Neutrophil (primary cell): ENCODE measurements around the gene MRPS30.

ENCODE experiments used
- H3K27ac ChIP-seq: fragments of 200-600 bp; sonication (generic); 2 replicates; pipeline ENCODE4 v1.5.1; 2016; ENCODE audit warnings: mild to moderate bottlenecking, moderate library complexity
- H3K27me3 ChIP-seq: fragments of 200-600 bp; sonication (generic); 2 replicates; pipeline ENCODE4 v1.6.0; 2016; ENCODE audit warnings: mild to moderate bottlenecking
- H3K36me3 ChIP-seq: fragments of 200-600 bp; sonication (generic); 2 replicates; pipeline ENCODE4 v1.5.1; 2017
- H3K4me1 ChIP-seq, 2 experiments: fragments of 200-600 bp in 1 of 2; sonication (generic) in 1 of 2; 1 replicate in 1 of 2; 2 replicates in 1 of 2; pipeline versions ENCODE4 v1.5.1 to v1.6.1; 2013 to 2016; ENCODE audit warnings: low read depth in 1 of 2, low read length in 1 of 2, mild to moderate bottlenecking in 1 of 2, moderate library complexity in 1 of 2; ENCODE audit not compliant: control insufficient read depth in 1 of 2, insufficient read depth in 1 of 2
- H3K4me3 ChIP-seq, 2 experiments: fragments of 200-600 bp in 1 of 2; sonication (generic) in 1 of 2; 1 replicate in 1 of 2; 2 replicates in 1 of 2; pipeline ENCODE4 v1.5.1; 2013 to 2016; ENCODE audit warnings: low read depth in 1 of 2, low read length in 1 of 2, mild to moderate bottlenecking in 1 of 2, moderate library complexity in 1 of 2
- H3K9me3 ChIP-seq: fragments of 200-600 bp; sonication (generic); 2 replicates; pipeline ENCODE4 v1.5.1; 2016
- TF ChIP-seq, protein P1 (sequence below): fragments of 200-600 bp; sonication (generic); IDR thresholded peaks from 2 replicates; pipeline ENCODE4 v1.5.1; 2016; ENCODE audit warnings: antibody characterized with exemption

MRPS30 gene

DNA sequence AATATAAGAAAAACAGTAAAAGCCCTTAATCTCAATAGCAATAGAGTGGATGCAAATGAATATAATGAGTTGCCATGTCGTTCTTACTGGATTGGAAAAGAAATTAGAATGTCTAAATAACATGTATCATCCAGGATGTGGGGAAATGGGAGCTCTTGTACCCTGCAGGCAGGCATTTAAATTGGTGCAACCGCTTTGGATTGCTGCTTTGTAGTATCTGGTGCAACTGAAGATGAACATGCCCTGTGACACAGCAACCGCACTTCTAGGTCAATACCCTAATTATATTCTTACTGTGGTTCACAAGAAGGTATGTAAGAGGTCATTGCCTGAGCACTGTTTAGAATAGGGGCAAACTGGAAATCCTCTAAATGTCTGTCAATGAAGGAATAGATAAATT, 18.9 kb downstream of the MRPS30 start:
- Histone ChIP-seq H3K27ac (no peak overlapping the region), H3K4me3 (no peak overlapping the region), H3K27me3 (no peaks in the 10 kb centered on the region), H3K9me3 (no peaks in the 10 kb centered on the region), H3K4me1 (no peaks in the 10 kb centered on the region), H3K36me3 (no peaks in the 10 kb centered on the region)
- TF ChIP-seq, protein P1, sequence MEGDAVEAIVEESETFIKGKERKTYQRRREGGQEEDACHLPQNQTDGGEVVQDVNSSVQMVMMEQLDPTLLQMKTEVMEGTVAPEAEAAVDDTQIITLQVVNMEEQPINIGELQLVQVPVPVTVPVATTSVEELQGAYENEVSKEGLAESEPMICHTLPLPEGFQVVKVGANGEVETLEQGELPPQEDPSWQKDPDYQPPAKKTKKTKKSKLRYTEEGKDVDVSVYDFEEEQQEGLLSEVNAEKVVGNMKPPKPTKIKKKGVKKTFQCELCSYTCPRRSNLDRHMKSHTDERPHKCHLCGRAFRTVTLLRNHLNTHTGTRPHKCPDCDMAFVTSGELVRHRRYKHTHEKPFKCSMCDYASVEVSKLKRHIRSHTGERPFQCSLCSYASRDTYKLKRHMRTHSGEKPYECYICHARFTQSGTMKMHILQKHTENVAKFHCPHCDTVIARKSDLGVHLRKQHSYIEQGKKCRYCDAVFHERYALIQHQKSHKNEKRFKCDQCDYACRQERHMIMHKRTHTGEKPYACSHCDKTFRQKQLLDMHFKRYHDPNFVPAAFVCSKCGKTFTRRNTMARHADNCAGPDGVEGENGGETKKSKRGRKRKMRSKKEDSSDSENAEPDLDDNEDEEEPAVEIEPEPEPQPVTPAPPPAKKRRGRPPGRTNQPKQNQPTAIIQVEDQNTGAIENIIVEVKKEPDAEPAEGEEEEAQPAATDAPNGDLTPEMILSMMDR, result no peak

DNA sequence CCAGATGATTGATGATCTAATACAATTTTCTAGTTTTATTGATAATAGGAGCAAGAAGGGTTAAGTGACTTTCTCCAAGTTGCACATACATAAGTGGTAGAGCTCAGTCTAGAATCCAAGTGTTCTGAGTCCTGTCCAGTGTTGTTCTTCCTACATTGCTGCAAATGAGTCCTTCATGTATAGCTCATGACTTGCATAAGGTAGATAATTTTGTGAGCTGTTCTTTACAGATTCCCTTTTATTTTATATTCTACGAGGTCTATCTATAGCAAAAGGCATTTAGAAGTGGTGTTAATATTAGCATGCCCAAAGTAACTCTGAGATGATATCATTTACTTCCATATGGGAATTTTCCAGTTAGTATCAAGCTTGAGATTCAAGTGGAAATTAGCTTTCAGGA, 20.0 kb downstream of the MRPS30 start:
- no peak overlapping the region for H3K27ac ChIP-seq
- H3K9me3 ChIP-seq, result no peaks in the 10 kb centered on the region
- H3K27me3 ChIP-seq, result no peaks in the 10 kb centered on the region
- TF ChIP-seq, protein P1, result no peak
- H3K36me3 ChIP-seq, result no peaks in the 10 kb centered on the region
- H3K4me3 ChIP-seq, result no peak overlapping the region
- H3K4me1 ChIP-seq, result no peaks in the 10 kb centered on the region

DNA sequence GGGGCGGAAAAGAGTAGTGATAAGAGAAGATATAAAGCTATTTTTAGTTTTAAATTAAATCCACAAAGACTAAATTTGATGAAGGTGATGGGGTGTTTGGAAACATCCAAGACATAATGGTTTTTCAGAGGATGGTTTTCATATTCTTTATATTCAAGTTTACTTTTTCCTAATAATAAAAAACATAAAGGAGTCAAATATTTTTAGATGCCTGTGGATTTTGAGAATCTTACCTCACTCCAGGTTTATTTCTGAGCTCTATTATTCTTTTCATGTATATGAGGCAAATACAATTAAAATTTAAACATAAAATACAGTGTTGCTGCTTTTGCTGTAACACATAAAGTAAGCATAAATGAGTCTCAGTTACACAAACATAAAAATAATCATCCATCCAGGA, 22.2 kb downstream of the MRPS30 start:
- H3K4me1 ChIP-seq, result no peaks in the 10 kb centered on the region
- H3K36me3 ChIP-seq, result no peaks in the 10 kb centered on the region
- no peak overlapping the region for H3K4me3 ChIP-seq
- no peaks in the 10 kb centered on the region for H3K27me3 ChIP-seq
- H3K9me3 ChIP-seq, result no peaks in the 10 kb centered on the region
- TF ChIP-seq, protein P1, result no peak
- H3K27ac ChIP-seq, result no peak overlapping the region

DNA sequence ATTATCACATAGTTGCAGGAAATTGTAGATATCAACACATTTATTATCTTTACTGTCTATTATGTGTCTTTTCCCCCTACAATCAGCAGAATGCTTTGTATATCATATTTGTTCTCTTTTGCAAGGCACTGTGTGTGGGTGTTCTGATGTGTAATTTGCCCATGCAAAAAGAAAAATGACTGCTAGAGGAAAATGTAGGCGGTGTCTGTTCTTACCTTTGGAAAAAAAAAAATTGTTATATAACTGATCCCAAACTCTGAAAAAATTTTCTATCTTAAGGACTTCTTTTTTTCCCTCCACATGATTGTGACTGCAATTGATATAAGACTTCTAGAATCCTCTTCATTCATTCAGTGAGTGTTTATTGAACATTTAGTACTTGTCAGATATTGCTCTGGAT, 24.5 kb downstream of the MRPS30 start:
- TF ChIP-seq, protein P1, result no peak

DNA sequence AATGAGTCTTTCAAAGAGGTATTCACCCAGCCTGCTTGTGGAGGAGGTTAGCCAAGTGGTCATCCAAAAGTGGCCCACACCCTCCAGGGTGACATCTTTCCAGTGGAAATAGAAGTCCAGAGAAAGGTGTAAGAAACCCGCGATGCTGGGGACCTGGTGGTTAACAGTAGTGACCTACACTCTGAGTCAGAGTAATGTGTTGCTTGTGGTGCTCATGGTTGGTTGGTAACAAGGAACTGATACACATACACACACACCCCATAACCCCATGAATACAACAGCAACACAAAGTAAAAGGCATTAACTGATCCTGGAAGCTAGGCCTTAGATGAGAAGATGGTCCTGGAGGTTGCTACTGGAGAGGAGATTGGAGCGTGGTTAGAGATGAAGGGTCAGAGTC, 26.9 kb downstream of the MRPS30 start:
- no peak overlapping the region for H3K4me3 ChIP-seq
- TF ChIP-seq, protein P1, result no peak
- no peaks in the 10 kb centered on the region for H3K4me1 ChIP-seq
- H3K9me3 ChIP-seq, result no peaks in the 10 kb centered on the region
- H3K27me3 ChIP-seq, result no peaks in the 10 kb centered on the region
- H3K36me3 ChIP-seq, result no peaks in the 10 kb centered on the region
- H3K27ac ChIP-seq, result no peak overlapping the region

More for the DNA sequence above, 24.5 kb downstream of the MRPS30 start:
- Histone ChIP-seq H3K27me3 (no peaks in the 10 kb centered on the region), H3K4me1 (no peaks in the 10 kb centered on the region), H3K4me3 (no peak overlapping the region), H3K9me3 (no peaks in the 10 kb centered on the region), H3K36me3 (no peaks in the 10 kb centered on the region), H3K27ac (no peak overlapping the region)
